PC-3 (cell line): ENCODE measurements around the gene MR1. TPM values are rescaled to one million over a fixed set of nuclear protein-coding genes. Genes with fewer than 3 reads are reported as not detected.

Source experiments
- ATAC-seq: fragments of 200-7000 bp; cut with Tn5 transposase; 2 replicates; pipeline ENCODE4 v1.9.1; 2020; ENCODE audit warnings: mild to moderate bottlenecking, moderate library complexity
- BruUV-seq: library from RNA; stranded (reverse); fragments of 400-500 nt; replicated peaks from 2 replicates; lab custom pipeline; 2021; lab: Mats Ljungman, UMichigan
- CTCF ChIA-PET: fragments of 300-600 bp; sonication (Branson Sonifier 250); formaldehyde crosslinking; loops from one replicate; lab custom pipeline; 2022; ENCODE audit warnings: antibody characterized with exemption; lab: Charles Lee
- POLR2A ChIA-PET: fragments of 300-600 bp; sonication (Branson Sonifier 250); formaldehyde crosslinking; loops from one replicate; lab custom pipeline; 2022; ENCODE audit warnings: antibody characterized with exemption; ENCODE audit not compliant: unreplicated experiment; lab: Charles Lee
- DNase-seq: peaks from one replicate; pipeline ENCODE4 v3.0.0-alpha.2; 2015
- H2AFZ ChIP-seq: fragments of 300-600 bp; sonication (generic); 2 replicates; pipeline ENCODE4 v1.6.0; 2016; ENCODE audit warnings: antibody characterized with exemption, low read length
- H3F3A ChIP-seq: fragments of 300-600 bp; sonication (generic); one replicate; pipeline ENCODE4 v1.6.0; 2017; ENCODE audit warnings: antibody characterized with exemption, low read length, control low read depth, mild to moderate bottlenecking; ENCODE audit not compliant: unreplicated experiment
- H3K27ac ChIP-seq: fragments of 300-600 bp; sonication (generic); 2 replicates; pipeline ENCODE4 v1.5.1; 2016; ENCODE audit warnings: mild to moderate bottlenecking, low read length
- H3K27me3 ChIP-seq: fragments of 300-600 bp; sonication (generic); 2 replicates; pipeline ENCODE4 v1.6.1; 2016; ENCODE audit warnings: low read length, mixed read lengths
- H3K36me3 ChIP-seq: fragments of 300-600 bp; sonication (generic); 2 replicates; pipeline ENCODE4 v1.6.1; 2016; ENCODE audit warnings: low read depth, mixed run types, low read length, mixed read lengths
- H3K4me1 ChIP-seq: fragments of 300-600 bp; sonication (generic); 2 replicates; pipeline ENCODE4 v1.5.1; 2016; ENCODE audit warnings: low read length; ENCODE audit not compliant: insufficient read depth
- H3K4me2 ChIP-seq: fragments of 300-600 bp; sonication (generic); 2 replicates; pipeline ENCODE4 v1.6.0; 2016; ENCODE audit warnings: low read length
- H3K4me3 ChIP-seq: fragments of 300-600 bp; sonication (generic); 2 replicates; pipeline ENCODE4 v1.5.1; 2016; ENCODE audit warnings: mild to moderate bottlenecking, low read length, mixed read lengths
- H3K79me2 ChIP-seq: fragments of 300-600 bp; sonication (generic); 2 replicates; pipeline ENCODE4 v1.6.1; 2017; ENCODE audit warnings: low read length, mixed read lengths
- H3K9ac ChIP-seq: fragments of 300-600 bp; sonication (generic); 2 replicates; pipeline ENCODE4 v1.6.0; 2016; ENCODE audit warnings: mild to moderate bottlenecking, low read length
- H3K9me2 ChIP-seq: fragments of 300-600 bp; sonication (generic); replicated peaks from 2 replicates; pipeline ENCODE4 v1.6.1; 2016; ENCODE audit warnings: mixed run types, low read length, mixed read lengths
- H3K9me3 ChIP-seq: fragments of 300-600 bp; sonication (generic); 2 replicates; pipeline ENCODE4 v1.6.1; 2016; ENCODE audit warnings: low read length, mixed read lengths
- H4K20me1 ChIP-seq: fragments of 300-600 bp; sonication (generic); 2 replicates; pipeline ENCODE4 v1.6.1; 2016; ENCODE audit warnings: low read length, mixed read lengths
- CTCF ChIP-seq: fragments of 300-600 bp; sonication (generic); conservative IDR thresholded peaks from 2 replicates; pipeline ENCODE4 v1.5.1; 2017; ENCODE audit warnings: antibody characterized with exemption, low read depth, mild to moderate bottlenecking, low read length
- EZH2 ChIP-seq: fragments of 300-600 bp; sonication (generic); IDR thresholded peaks from one replicate; pipeline ENCODE4 v1.6.1; 2017; ENCODE audit warnings: antibody characterized with exemption, mild to moderate bottlenecking, low read length; ENCODE audit not compliant: unreplicated experiment
- EZH2phosphoT487 ChIP-seq: fragments of 300-600 bp; sonication (generic); IDR thresholded peaks from 2 replicates; pipeline ENCODE4 v1.6.1; 2018; ENCODE audit warnings: mild to moderate bottlenecking, antibody characterized with exemption, low read length, borderline replicate concordance
- intact Hi-C: fragments of 100-400 bp; cut with micrococcal nuclease; formaldehyde crosslinking; loops from 2 replicates; pipeline ENCODE4 v1.9.0; 2023
- total RNA-seq: library from RNA; depleted of rRNA; stranded (reverse); fragments of >200 nt; gene quantifications from 2 replicates; pipeline ENCODE4 v1.2.3, GENCODE V29; 2014

The MR1 gene
- total RNA-seq, 1 experiment from 2014 or later: 3.4 TPM

- Histone ChIP-seq H3K9ac (no peak overlapping the region), H2AFZ (no peak overlapping the region), H3K79me2 (peaks cover 99% of the 10 kb centered on the region), H3F3A (no peaks in the 10 kb centered on the region), H3K4me3 (no peak overlapping the region), H4K20me1 (peaks cover 63% of the 10 kb centered on the region), H3K36me3 (peaks cover 5% of the 10 kb centered on the region; the same call in 1 of the 2 replicates), H3K4me1 (peaks cover 15% of the 10 kb centered on the region), H3K4me2 (no peak overlapping the region), H3K27me3 (no peaks in the 10 kb centered on the region), H3K9me2 (no peaks in the 10 kb centered on the region), H3K9me3 (no peaks in the 10 kb centered on the region), H3K27ac (no peak overlapping the region)
- no peak for ATAC-seq
- TF ChIP-seq EZH2phosphoT487 (no peak), CTCF (no peak), EZH2 (no peak)
- CTCF ChIA-PET: no interaction called here
- no peak for DNase-seq
- no TSS peak for BruUV-seq
- POLR2A ChIA-PET: no interaction called here
- intact Hi-C loops: no loop called here
Measured at GRCh38 chr1:181016563-181016962, 17.2 kb upstream of the MR1 start.

- TF ChIP-seq EZH2: no peak
- no peak for TF ChIP-seq EZH2phosphoT487
- TF ChIP-seq CTCF: no peak
- DNase-seq: no peak
- intact Hi-C loops: no loop called here
- Histone ChIP-seq H3K4me2 (no peak overlapping the region), H3K27ac (no peak overlapping the region), H3K9me2 (no peaks in the 10 kb centered on the region), H3K9me3 (no peaks in the 10 kb centered on the region), H3K4me3 (no peak overlapping the region), H3K27me3 (no peaks in the 10 kb centered on the region), H3K36me3 (peaks cover 5% of the 10 kb centered on the region; the same call in 1 of the 2 replicates), H3K79me2 (peaks cover 81% of the 10 kb centered on the region), H3K4me1 (peaks cover 15% of the 10 kb centered on the region), H3K9ac (no peak overlapping the region), H3F3A (no peaks in the 10 kb centered on the region), H4K20me1 (peaks cover 54% of the 10 kb centered on the region), H2AFZ (no peak overlapping the region)
- BruUV-seq: no TSS peak
- ATAC-seq: no peak
- ChIA-PET CTCF (no interaction called here), POLR2A (interaction anchor here (0.5 kb wide), 1 partner anchor 60 kb away, joined by 5 read pairs; no protein-coding TSS in a partner anchor)
Measured at GRCh38 chr1:181018901-181019681, 14.7 kb upstream of the MR1 start.

GRCh38 chr1:181021159-181021558, 12.6 kb upstream of the MR1 start:
- BruUV-seq: no TSS peak
- no peaks in the 10 kb centered on the region for H3K9me2 ChIP-seq
- no peaks in the 10 kb centered on the region for H3K9me3 ChIP-seq
- H3K79me2 ChIP-seq: peaks cover 60% of the 10 kb centered on the region
- DNase-seq (no peak), ATAC-seq (no peak)
- no peaks in the 10 kb centered on the region for H3F3A ChIP-seq
- peak overlapping the region; percentile 71 for H3K9ac ChIP-seq
- peak overlapping the region; percentile 96 for H3K27ac ChIP-seq
- CTCF ChIA-PET: interaction anchor here (0.6 to 1.2 kb wide), 2 partner anchors 120 to 140 kb away, joined by 3 to 20 read pairs; no protein-coding TSS in a partner anchor
- TF ChIP-seq EZH2 (no peak), CTCF (no peak), EZH2phosphoT487 (no peak)
- H4K20me1 ChIP-seq: peaks cover 40% of the 10 kb centered on the region
- peaks cover 15% of the 10 kb centered on the region for H3K4me1 ChIP-seq
- no peaks in the 10 kb centered on the region for H3K27me3 ChIP-seq
- peak overlapping the region; percentile 87 for H3K4me3 ChIP-seq
- H3K36me3 ChIP-seq: peaks cover 5% of the 10 kb centered on the region; the same call in 1 of the 2 replicates
- no peak overlapping the region for H2AFZ ChIP-seq
- peak overlapping the region; percentile 91 for H3K4me2 ChIP-seq
- intact Hi-C loops: loop anchor here (5.0 kb wide), 2 partner anchors 66 to 121 kb away; partner anchors contain the start of gene IER5
- POLR2A ChIA-PET: interaction anchor here (1.2 kb wide), 1 partner anchor 57 kb away, joined by 6 read pairs; no protein-coding TSS in a partner anchor
